Measurements from ENCODE around the gene KRTAP5-11.
"Not testable (repeated sequence)": the region's sequence is repeated elsewhere in the genome, so short reads cannot be mapped to it uniquely, and the experiment has no call there.

Gene KRTAP5-11

GRCh38 chr11:71582309-71582895 is at the start of gene KRTAP5-11:
Gene KRTAP5-11 (minus strand): TSS chr11:71582875. CDS start chr11:71582837, 38 bp downstream.
- Histone ChIP-seq H3K27ac (no peak within 1 kb of the TSS), H4K20me1 (no peaks in the 10 kb centered on the region), H3K9ac (no peak within 1 kb of the TSS), H3K4me3 (no peak within 1 kb of the TSS), H3K27me3 (no peaks in the 10 kb centered on the region), H3K4me1 (peaks cover 32% of the 10 kb centered on the region), H3K36me3 (no peaks in the 10 kb centered on the region), H3K4me2 (peak within 1 kb of the TSS; percentile 19; the same call in 1 of the 2 replicates), H3K9me3 (no peaks in the 10 kb centered on the region)
- no peak for TF ChIP-seq Cebpa-rat (IDR thresholded peaks at IDR 0.05)

- H3K4me2 ChIP-seq, H4K20me1 ChIP-seq, H3K9ac ChIP-seq: not testable (repeated sequence)
Measured at GRCh38 chr11:71631551-71631950, 48.9 kb upstream of the KRTAP5-11 start.

GRCh38 chr11:71630071-71630470 is 47.4 kb upstream of the KRTAP5-11 start:
- H3K4me1 ChIP-seq, H3K9ac ChIP-seq, H3K27ac ChIP-seq, H3K27me3 ChIP-seq, H4K20me1 ChIP-seq, H3K4me3 ChIP-seq, H3K4me2 ChIP-seq, H3K36me3 ChIP-seq, H3K9me3 ChIP-seq: not testable (repeated sequence)

More at GRCh38 chr11:71631551-71631950, 48.9 kb upstream of the KRTAP5-11 start:
- H3K4me3 ChIP-seq, H3K36me3 ChIP-seq, H3K27me3 ChIP-seq, H3K27ac ChIP-seq, H3K4me1 ChIP-seq, H3K9me3 ChIP-seq: not testable (repeated sequence)

GRCh38 chr11:71628943-71629342 is 46.3 kb upstream of the KRTAP5-11 start:
- not testable (repeated sequence) for H3K9ac ChIP-seq, H3K4me1 ChIP-seq, H3K4me2 ChIP-seq, H3K27me3 ChIP-seq, H3K36me3 ChIP-seq, H4K20me1 ChIP-seq, H3K27ac ChIP-seq, H3K9me3 ChIP-seq, H3K4me3 ChIP-seq

- H3K9ac ChIP-seq, H3K27ac ChIP-seq, H4K20me1 ChIP-seq, H3K36me3 ChIP-seq, H3K27me3 ChIP-seq, H3K4me2 ChIP-seq, H3K9me3 ChIP-seq, H3K4me3 ChIP-seq, H3K4me1 ChIP-seq: not testable (repeated sequence)
Measured at GRCh38 chr11:71623226-71623625, 40.6 kb upstream of the KRTAP5-11 start.

GRCh38 chr11:71622561-71622960 is 39.9 kb upstream of the KRTAP5-11 start:
- not testable (repeated sequence) for H3K4me1 ChIP-seq, H3K27me3 ChIP-seq, H3K4me3 ChIP-seq, H3K36me3 ChIP-seq, H3K27ac ChIP-seq, H3K9ac ChIP-seq, H4K20me1 ChIP-seq, H3K4me2 ChIP-seq, H3K9me3 ChIP-seq

GRCh38 chr11:71615003-71615402 is 32.3 kb upstream of the KRTAP5-11 start:
- not testable (repeated sequence) for H3K27ac ChIP-seq, H3K9ac ChIP-seq, H3K4me3 ChIP-seq, H4K20me1 ChIP-seq, H3K27me3 ChIP-seq, H3K4me1 ChIP-seq, H3K4me2 ChIP-seq, H3K9me3 ChIP-seq, H3K36me3 ChIP-seq

- not testable (repeated sequence) for H3K4me3 ChIP-seq, H3K36me3 ChIP-seq, H3K27ac ChIP-seq, H4K20me1 ChIP-seq, H3K9me3 ChIP-seq, H3K4me1 ChIP-seq, H3K9ac ChIP-seq, H3K27me3 ChIP-seq, H3K4me2 ChIP-seq
Measured at GRCh38 chr11:71614366-71614917, 31.8 kb upstream of the KRTAP5-11 start.

- H3K4me2 ChIP-seq, result not testable (repeated sequence)
Measured at GRCh38 chr11:71613931-71614330, 31.3 kb upstream of the KRTAP5-11 start.

GRCh38 chr11:71611218-71611910 is 28.7 kb upstream of the KRTAP5-11 start:
- not testable (repeated sequence) for H3K36me3 ChIP-seq, H3K27ac ChIP-seq, H3K4me1 ChIP-seq, H3K27me3 ChIP-seq, H3K9me3 ChIP-seq, H3K4me3 ChIP-seq, H4K20me1 ChIP-seq, H3K9ac ChIP-seq, H3K4me2 ChIP-seq

More at GRCh38 chr11:71613931-71614330, 31.3 kb upstream of the KRTAP5-11 start:
- H3K9ac ChIP-seq, H3K4me3 ChIP-seq, H3K27ac ChIP-seq, H3K27me3 ChIP-seq, H3K4me1 ChIP-seq, H3K36me3 ChIP-seq, H4K20me1 ChIP-seq, H3K9me3 ChIP-seq: not testable (repeated sequence)

- H3K27me3 ChIP-seq, H3K4me1 ChIP-seq, H3K27ac ChIP-seq, H3K9ac ChIP-seq, H3K36me3 ChIP-seq, H3K4me2 ChIP-seq, H3K4me3 ChIP-seq, H3K9me3 ChIP-seq, H4K20me1 ChIP-seq: not testable (repeated sequence)
Measured at GRCh38 chr11:71608272-71608671, 25.6 kb upstream of the KRTAP5-11 start.

GRCh38 chr11:71607520-71608216 is 25.0 kb upstream of the KRTAP5-11 start:
- H3K9me3 ChIP-seq, H3K4me2 ChIP-seq, H3K4me1 ChIP-seq, H3K4me3 ChIP-seq, H3K27me3 ChIP-seq, H3K27ac ChIP-seq, H3K9ac ChIP-seq, H4K20me1 ChIP-seq, H3K36me3 ChIP-seq: not testable (repeated sequence)

GRCh38 chr11:71606853-71607519 is 24.3 kb upstream of the KRTAP5-11 start:
- not testable (repeated sequence) for H3K9ac ChIP-seq, H3K9me3 ChIP-seq, H3K4me3 ChIP-seq, H3K36me3 ChIP-seq, H3K4me1 ChIP-seq, H3K27me3 ChIP-seq, H3K4me2 ChIP-seq, H4K20me1 ChIP-seq, H3K27ac ChIP-seq

Measured in BLaER1 (cell line).